GM18505 (cell line): Measurements from ENCODE around the gene KCNJ12.
"Not testable (repeated sequence)": the region's sequence is repeated elsewhere in the genome, so short reads cannot be mapped to it uniquely, and the experiment has no call there.

ENCODE experiments used
- ATAC-seq: cut with Tn5 transposase; IDR thresholded peaks from one replicate; pipeline ENCODE4 v1.9.1; 2021; ENCODE audit not compliant: unreplicated experiment

The KCNJ12 gene

DNA sequence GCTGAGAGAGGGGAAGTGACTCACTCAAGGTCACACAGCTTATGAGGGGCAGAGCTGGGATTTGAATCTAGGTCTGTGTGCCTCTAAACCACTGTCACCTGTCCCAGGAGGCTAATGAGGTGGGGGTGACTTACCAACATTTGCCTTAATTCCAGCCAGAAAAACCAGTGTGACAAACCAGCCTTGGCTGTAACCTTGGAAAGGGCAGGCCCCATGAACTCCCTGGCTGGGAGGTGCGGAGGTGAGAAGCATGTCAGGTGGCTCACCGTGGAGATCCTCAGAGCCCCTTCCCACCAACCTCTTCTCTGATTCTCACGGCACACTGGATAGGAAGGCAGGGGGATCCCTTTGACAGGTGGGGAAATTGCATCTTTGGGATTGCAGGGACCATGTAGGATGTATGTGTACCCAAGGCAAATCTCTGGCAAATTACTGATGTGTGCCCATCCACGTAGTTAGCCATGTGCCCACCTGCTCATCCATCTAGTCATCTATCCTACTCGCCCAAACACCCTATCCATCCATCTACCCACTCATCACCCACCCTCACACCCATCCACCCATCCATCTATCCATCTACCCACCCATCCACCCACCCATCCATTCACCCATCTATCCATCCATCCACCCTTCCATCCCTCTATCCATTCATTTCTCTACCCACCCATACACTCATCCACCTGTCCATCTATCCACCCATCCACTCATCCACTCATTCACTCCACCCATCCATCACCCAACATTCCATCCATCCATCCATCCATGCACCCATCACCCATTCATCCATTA is 30.7 kb downstream of the KCNJ12 start:
- ATAC-seq: not testable (repeated sequence)

DNA sequence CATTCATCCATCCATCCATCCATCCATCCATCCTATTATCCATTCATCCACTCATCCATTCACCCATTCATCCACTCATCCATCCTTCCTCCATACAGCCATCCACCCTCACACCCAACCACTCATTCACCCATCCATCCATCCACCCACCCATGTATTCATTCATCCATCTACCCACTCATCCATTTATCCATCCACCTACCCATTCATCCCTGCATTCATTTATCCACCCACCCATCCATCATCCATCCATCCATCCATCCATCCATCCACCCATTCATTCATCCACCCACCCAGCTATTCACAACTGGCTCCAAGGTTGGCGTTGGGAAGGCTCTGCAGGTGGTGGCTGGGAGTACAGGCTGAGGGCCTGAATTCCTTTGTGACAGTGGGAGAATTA is 31.6 kb downstream of the KCNJ12 start:
- not testable (repeated sequence) for ATAC-seq

DNA sequence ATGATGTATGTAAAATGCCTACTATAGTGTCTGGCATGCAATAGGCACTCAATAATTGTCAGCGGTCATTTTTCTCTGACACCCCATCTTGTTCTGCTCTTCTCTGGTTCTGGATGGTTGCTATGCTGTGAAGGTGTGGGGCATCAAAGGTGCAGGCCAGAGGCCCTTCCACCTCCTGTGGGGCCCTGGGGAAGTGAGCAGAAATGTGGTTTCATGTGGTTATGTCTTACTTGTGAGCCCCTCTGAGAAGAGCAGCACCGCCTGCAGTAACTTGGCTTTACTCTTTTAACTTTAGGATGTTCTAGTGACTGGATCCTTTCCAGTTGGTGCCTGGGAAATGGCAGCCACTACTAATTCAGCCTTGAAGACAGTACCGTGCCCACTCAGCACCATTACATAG is 32.1 kb downstream of the KCNJ12 start:
- ATAC-seq: not testable (repeated sequence)

DNA sequence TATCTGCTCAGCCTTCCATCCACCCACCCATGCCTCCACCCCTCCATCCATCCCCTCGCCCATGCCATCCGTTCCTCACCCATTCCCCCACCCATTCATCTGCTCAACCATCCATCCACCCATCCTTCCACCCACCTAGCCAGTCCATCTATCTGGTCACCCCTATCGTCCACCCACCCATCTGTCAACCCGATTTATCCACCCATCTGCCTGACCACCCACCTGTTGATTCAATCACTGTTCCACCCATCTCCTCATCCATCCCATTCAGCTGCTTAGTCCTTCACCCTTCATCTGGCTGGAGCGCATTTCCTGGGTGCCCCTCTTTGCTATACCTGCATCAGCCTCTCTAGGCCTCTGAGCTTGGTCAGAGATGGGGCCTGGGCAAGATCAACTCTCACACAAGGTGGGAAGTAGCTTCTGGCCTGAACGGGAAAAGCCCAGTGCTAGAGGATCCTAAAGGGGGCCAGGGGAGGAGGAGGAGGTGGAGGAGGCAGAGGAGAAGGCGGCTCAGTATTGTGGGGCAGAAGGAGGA is 32.7 kb downstream of the KCNJ12 start:
- ATAC-seq: not testable (repeated sequence)

DNA sequence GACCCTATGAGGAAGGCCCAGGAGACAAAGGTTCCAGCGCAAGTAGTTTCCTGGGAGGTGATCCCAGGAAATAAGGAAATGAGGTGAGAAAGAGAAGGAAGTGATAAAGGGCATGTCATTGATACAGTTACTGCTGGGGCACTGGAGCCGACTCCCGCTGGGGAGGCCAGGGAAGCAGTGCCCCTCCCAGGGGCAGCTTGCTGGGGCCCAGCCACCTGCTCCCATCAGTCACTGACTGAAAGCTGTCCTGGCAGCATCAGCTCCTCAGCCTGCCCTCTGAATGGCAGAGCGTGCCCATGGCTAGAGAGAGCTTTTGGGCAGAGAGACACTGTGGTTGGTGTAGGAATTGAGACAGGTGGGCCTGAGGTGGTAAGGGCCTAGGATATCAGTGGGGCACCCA is 33.2 kb downstream of the KCNJ12 start:
- not testable (repeated sequence) for ATAC-seq

DNA sequence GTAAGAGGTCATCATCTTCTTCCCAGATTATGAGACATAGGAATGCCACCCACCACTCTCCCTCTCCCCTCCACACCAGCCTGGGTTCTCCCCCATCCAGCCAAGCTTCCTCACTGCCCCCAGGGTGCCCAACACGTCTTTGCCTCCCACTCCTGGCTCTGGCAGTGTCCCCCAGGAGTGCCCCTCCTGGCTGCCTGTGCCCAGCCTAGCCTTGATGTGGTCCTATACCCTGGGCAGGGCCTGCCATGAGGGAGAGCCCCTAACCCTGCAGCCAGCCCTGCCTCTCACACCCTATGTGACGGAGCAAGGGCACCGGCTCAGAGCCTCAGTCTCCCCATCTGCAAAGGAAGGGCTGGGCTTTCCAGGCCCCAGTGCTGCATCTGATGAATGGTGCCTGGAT is 33.8 kb downstream of the KCNJ12 start:
- ATAC-seq: not testable (repeated sequence)

DNA sequence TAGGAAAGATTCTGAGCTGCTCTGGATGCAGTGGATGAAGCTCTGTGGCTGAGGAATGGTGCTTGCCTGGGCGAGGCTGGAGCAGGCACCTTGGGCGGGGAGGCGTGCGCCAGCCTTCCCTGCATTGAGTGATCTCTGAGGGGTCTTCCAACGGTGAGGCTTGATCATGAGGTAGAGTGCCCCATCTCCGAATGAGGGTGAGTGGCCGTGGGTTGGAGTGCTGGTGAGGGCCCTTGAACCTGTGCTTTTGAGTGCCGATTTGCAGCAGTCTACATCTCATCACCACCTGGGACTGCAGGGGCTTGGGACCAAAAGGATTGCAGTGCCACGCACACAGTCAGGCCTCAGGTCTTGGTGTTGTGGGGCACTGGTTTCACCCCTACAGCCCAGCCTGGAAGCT is 34.2 kb downstream of the KCNJ12 start:
- not testable (repeated sequence) for ATAC-seq

DNA sequence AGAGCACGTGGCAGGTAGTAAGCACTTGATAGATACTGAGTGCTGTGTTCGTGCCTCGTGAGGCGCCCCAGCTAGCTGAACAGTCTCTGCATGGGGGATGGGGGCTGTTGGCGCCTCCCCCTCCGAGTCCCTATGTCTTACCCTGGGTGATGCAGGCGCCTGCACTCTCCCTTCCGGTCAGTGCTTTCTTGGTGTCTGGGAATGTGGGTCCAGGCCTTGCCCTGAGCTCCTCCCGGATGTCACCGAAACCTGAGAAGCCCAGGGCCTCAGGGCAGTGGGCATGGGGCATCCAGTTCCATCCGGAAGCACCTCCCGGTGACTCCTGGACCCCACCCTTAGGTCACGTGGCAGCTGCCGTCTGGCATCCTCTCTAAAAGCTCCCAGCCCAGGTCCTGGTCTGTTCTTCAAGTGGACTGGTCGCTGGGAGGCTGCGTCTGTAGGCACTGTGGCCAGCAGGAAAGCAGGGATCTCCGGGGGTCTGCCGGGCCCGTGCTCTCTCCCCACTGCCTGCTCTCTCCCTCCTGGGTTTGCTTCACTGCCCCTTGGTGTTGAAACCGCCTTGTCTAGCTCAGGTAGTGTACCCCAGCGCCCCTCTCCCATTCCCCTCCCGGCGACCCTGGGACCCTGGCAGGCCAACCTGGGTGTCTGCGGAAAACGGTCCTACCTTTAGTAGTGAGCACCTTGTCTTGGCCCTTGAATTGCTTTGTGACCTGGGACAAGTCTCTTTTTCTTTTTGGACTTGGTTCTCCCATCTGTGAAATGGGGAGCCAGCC is 34.9 kb downstream of the KCNJ12 start:
- not testable (repeated sequence) for ATAC-seq

DNA sequence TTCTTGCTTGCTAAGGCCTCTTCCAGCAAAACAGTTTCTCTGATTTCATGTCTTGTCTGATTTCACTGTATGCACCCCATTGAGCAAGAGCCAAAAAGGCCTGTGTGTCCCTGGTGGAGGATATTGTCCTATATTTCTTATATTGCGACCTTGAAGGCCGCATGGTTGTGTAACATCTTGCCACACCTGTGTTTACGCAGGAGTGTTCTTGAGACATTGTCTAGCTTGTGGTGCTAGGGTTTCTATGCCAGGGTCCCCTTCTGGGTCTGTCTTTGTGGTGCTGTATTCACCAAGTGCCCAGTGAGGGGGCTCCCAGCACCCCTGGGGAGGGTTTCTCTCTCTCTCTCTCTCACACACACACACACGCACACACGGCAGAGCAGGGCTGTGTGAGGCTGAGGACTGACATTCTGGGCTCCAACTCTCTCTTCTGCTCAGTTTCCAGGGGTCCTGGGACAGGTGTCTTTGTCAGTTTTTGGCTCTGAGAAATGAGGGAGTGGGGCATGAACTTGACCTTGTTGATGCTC is 35.6 kb downstream of the KCNJ12 start:
- ATAC-seq: not testable (repeated sequence)

DNA sequence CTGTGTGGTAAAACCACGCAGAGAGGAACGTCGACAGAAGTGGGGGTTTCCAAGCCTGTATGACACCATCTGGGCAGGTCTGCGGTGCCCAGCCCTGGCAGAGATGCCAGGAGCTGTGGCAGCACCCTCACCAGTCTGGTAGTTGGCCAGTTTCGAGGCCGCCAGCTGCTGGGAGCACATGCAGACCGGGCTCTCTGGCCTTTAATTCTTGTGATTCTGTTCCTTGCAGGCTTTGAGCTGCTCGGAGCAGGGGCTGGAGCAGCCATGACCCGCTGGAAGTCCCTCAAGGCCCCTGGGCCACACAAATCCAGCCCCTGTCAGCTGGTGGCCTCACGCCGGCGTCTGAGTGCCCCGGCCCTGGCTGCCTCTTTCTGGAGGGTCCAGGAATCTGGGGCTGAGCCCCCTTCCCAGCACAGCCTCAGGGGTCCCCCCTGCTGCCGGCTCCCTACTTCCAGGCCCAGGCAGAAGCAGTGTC is 36.1 kb downstream of the KCNJ12 start:
- not testable (repeated sequence) for ATAC-seq

DNA sequence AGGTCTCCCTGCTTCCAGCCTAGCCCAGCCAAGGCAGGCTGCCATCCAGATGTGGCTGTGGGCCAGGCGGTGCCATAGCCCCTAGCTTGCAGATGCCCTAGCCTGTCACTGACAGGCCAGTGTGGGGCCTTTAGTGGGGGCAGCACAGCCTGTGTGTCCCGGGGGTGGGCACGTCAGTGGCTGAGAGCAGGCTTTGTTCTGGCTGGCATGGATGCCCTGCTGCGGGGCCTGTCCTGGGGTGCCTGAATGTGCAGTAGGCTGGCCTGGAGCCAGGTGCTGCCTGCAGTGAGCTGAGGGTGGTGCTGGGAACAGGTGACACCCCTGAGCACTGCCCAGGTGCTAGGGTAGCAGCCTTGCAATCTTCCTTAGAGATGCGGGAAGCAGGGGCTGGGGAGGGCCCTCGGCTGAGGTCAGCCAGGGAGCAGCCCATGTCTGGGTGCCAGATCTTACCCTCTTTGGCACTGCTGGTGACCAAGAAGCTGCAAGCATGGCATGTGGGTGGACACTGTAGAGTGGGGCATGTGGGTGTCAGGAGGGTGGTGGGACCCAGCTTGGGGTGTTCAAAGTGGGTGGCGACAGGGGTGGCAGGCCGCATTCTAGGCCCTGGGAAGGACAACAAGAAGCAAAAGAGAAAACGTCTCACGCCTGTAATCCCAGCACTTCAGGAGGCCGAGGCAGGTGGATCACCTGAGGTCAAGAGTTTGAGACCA is 37.6 kb downstream of the KCNJ12 start:
- ATAC-seq: not testable (repeated sequence)

DNA sequence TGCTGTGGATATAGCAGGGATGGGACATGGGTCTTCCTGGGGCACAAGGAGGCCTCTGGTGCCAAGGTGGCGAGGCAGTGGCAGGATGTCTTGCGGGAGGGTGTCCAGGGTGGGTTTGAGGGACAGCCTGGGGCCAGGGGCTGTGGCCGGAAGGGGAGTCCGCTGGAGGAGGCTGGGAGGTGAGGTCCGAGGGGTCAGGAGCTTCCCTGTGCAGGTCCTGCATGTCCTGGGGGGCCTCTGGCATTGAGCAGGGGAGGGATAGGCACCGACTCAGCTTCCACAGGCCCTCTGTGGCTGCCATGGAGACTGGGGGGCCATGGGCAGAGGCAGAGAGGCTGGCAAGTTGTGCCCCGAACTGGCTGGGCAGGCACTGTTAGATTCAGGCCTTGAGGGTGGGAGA is 38.5 kb downstream of the KCNJ12 start:
- not testable (repeated sequence) for ATAC-seq

DNA sequence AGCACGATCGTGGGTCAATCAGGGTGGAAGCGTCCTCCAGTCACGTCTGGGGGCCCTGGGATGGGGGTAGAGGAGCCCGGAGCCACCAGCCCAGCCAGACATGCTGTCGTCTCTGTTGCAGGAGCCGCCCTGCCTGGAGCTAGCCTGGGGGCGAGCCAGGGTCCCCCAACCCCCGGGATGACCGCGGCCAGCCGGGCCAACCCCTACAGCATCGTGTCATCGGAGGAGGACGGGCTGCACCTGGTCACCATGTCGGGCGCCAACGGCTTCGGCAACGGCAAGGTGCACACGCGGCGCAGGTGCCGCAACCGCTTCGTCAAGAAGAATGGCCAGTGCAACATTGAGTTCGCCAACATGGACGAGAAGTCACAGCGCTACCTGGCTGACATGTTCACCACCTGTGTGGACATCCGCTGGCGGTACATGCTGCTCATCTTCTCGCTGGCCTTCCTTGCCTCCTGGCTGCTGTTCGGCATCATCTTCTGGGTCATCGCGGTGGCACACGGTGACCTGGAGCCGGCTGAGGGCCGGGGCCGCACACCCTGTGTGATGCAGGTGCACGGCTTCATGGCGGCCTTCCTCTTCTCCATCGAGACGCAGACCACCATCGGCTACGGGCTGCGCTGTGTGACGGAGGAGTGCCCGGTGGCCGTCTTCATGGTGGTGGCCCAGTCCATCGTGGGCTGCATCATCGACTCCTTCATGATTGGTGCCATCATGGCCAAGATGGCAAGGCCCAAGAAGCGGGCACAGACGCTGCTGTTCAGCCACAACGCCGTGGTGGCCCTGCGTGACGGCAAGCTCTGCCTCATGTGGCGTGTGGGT is 39.2 kb downstream of the KCNJ12 start:
- ATAC-seq: not testable (repeated sequence)

DNA sequence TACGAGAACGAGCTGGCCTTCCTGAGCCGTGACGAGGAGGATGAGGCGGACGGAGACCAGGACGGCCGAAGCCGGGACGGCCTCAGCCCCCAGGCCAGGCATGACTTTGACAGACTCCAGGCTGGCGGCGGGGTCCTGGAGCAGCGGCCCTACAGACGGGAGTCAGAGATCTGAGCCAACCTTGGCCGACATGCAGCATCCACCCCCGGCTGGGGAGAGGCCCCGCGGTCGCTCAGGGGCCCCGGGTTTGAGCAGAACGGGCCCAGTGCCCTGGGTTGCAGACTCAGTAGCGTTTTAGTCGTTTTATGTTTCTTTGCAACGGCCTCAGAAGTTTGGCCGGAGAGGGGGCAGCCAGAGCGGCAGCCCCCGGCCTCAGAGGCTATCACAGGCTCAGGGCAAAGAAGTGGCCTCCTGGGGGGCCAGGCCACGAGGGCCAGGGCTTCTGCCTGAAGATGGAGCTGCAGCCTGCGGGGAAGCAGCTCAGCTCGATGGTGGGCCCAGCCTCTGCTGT is 40.4 kb downstream of the KCNJ12 start:
- not testable (repeated sequence) for ATAC-seq

DNA sequence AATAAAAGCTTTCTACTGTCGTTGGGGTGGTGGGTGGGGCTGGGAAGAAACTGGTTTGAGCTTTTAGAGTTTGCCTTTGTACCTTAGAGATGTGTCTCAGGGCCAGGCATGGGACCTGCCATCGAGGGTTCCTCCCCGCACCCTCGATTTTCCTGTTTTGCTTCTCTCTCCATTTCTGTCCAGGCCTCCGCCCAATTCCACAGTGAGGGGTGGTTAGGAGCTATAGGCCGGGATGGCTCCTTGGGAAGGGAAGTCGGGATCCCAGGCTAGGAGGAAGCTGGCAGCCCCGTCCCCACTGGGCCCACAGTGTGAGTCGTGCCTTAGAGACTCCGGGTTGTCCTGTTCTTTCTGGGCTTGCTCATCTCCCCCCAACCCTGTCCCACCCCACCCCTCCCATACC is 41.2 kb downstream of the KCNJ12 start:
- ATAC-seq: not testable (repeated sequence)
